ENCODE measurements around the gene CFAP46. TPM values are rescaled to one million over a fixed set of nuclear protein-coding genes. Genes with fewer than 3 reads are reported as not detected.

The CFAP46 gene
- total and polyA plus RNA-seq, 10 of the 15 experiments (the other 5 are each of a cell fraction or from before 2014, with no cell fraction given), result 0.01 to 0.18 (median 0.03) TPM; not detected in 7

DNA sequence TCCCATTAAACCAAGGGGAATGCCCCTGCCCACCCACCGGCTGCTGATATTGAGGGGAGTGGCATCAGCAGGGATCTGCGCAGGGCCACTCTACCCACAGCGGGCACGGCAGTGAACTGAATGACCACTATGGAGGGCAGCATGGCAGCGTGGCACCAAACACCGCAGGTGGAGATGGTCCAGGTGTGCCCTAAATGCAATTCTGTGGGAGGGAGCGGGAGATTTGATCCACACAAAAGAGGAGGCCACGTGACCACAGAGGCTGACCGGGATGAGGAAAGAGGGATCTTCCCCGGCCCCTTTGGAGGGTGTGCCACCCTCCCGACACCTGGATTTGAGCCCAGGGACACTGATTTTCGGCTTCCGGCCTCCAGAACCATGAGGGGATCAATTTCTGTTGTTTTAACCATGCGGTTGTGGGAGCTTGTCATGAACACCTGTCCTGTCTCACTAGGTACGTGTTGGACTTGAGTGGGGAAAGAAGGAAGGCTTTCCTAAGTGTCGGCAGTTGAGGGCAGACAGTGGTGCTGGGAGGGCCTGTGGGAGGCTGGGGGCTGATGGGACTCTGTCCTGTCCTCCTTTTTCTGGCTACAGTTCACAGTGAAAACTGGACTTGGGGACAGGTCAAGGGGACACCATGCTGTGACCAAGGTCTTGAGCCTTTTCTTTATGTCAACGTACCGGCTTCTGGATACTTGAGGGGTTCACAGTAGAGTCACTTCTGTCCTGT is 66.1 kb downstream of the CFAP46 start (continued):
- no peak for TF ChIP-seq NFXL1 (IDR thresholded peaks at IDR 0.05; ENCODE audit: borderline replicate concordance)
- no peak for TF ChIP-seq NRF1 (conservative IDR thresholded peaks at IDR 0.05; ENCODE audit: low read depth, low read length)
- no peak for TF ChIP-seq IKZF1 (conservative IDR thresholded peaks at IDR 0.05)
- TF ChIP-seq NR2F1 (conservative IDR thresholded peaks at IDR 0.05), result no peak
- TF ChIP-seq NBN (IDR thresholded peaks at IDR 0.05), result no peak
- TF ChIP-seq, protein P1, sequence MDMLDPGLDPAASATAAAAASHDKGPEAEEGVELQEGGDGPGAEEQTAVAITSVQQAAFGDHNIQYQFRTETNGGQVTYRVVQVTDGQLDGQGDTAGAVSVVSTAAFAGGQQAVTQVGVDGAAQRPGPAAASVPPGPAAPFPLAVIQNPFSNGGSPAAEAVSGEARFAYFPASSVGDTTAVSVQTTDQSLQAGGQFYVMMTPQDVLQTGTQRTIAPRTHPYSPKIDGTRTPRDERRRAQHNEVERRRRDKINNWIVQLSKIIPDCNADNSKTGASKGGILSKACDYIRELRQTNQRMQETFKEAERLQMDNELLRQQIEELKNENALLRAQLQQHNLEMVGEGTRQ (IDR thresholded peaks at IDR 0.05; ENCODE audit: borderline replicate concordance, low read depth, low read length), result no peak
- no peak for TF ChIP-seq SMAD5 (IDR thresholded peaks at IDR 0.05; ENCODE audit: low read depth)

DNA sequence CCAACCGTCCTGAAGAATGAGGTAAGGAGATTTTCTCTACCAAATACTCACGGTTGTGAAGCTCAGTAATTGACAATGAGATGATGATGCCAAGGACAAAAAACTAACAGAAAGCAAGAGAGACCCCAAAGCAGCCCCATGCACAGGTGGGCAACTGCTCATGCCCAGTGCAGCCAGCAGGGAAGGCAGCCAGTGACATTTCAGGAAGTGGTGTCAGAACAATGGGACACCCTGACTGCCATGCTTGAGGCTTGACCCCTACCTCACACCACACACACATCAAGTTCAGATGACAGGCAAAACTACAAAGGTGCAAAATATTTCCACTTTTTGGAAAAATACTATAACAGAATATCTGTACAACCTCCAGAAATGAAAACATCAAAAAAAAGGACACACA is 66.9 kb downstream of the CFAP46 start:
- Histone ChIP-seq H3K4me3 (no peak overlapping the region), H3K9me3 (replicated peaks; ENCODE audit: control insufficient read depth, insufficient read depth, low read length) (no peaks in the 10 kb centered on the region), H3K4me2 (ENCODE audit: control insufficient read depth, insufficient read depth) (no peak overlapping the region), H4K20me1 (ENCODE audit: control insufficient read depth, insufficient read depth) (no peaks in the 10 kb centered on the region), H3K27ac (ENCODE audit: control insufficient read depth, insufficient read depth) (no peak overlapping the region), H2AFZ (ENCODE audit: control insufficient read depth, low read depth, low read length) (no peak overlapping the region), H3K27me3 (replicated peaks in 1 of 2; ENCODE audit: control insufficient read depth in 2 of 2, insufficient read depth in 2 of 2, low read length in 1 of 2) (no peaks in the 10 kb centered on the region), H3K9ac (ENCODE audit: control insufficient read depth, insufficient read depth, low read length) (no peak overlapping the region), H3K4me1 (ENCODE audit: control insufficient read depth, insufficient read depth, low read length) (no peaks in the 10 kb centered on the region), H3K36me3 (ENCODE audit: control insufficient read depth in 2 of 2, insufficient read depth in 2 of 2, low read length in 1 of 2) (no peaks in the 10 kb centered on the region), H3K79me2 (ENCODE audit: control insufficient read depth, insufficient read depth, low read length) (no peaks in the 10 kb centered on the region)
- 0% methylated on average over 2 of the region's 2 CpGs for WGBS (ENCODE audit: insufficient coverage, insufficient replicate concordance, low lambda C conversion rate, missing lambda C conversion rate)
- in situ Hi-C loops (cut with MboI) (no loop called here), intact Hi-C loops (cut with micrococcal nuclease; ENCODE audit: unreplicated experiment) (no loop called here)
- BruUV-seq (replicated peaks), result no TSS peak
- no peak for FAIRE-seq
- ATAC-seq, result no peak
- ChIA-PET SMC1A (ENCODE audit: uncharacterized antibody, unreplicated experiment) (no interaction called here), CTCF (no interaction called here), POLR2A (no interaction called here), RAD21 (ENCODE audit: unreplicated experiment) (no interaction called here)
- DNase-seq (ENCODE audit: low read depth, low spot score), result no peak
- TF ChIP-seq BMI1 (IDR thresholded peaks at IDR 0.05; ENCODE audit: borderline replicate concordance) (no peak), TCF7 (IDR thresholded peaks at IDR 0.05; ENCODE audit: borderline replicate concordance) (no peak), RUNX3 (IDR thresholded peaks at IDR 0.05; ENCODE audit: low read length) (no peak), NFIC (IDR thresholded peaks at IDR 0.05; ENCODE audit: low read depth, low read length) (no peak), HCFC1 (IDR thresholded peaks at IDR 0.05; ENCODE audit: low read length) (no peak), ZNF24 (IDR thresholded peaks at IDR 0.05) (no peak), ZNF274 (IDR thresholded peaks at IDR 0.05; ENCODE audit: insufficient read depth, insufficient read length) (no peak), IRF4 (IDR thresholded peaks at IDR 0.05; ENCODE audit: low read depth, low read length) (no peak), NR2F1 (conservative IDR thresholded peaks at IDR 0.05) (no peak), GABPA (IDR thresholded peaks at IDR 0.05; ENCODE audit: low read depth) (no peak), MTA2 (IDR thresholded peaks at IDR 0.05; ENCODE audit: low read depth) (no peak), KDM1A (IDR thresholded peaks at IDR 0.05; ENCODE audit: borderline replicate concordance) (no peak), TAF1 (IDR thresholded peaks at IDR 0.05; ENCODE audit: borderline replicate concordance, low read depth, low read length) (no peak), ZSCAN29 (IDR thresholded peaks at IDR 0.05) (no peak)
- TF ChIP-seq, protein P2, sequence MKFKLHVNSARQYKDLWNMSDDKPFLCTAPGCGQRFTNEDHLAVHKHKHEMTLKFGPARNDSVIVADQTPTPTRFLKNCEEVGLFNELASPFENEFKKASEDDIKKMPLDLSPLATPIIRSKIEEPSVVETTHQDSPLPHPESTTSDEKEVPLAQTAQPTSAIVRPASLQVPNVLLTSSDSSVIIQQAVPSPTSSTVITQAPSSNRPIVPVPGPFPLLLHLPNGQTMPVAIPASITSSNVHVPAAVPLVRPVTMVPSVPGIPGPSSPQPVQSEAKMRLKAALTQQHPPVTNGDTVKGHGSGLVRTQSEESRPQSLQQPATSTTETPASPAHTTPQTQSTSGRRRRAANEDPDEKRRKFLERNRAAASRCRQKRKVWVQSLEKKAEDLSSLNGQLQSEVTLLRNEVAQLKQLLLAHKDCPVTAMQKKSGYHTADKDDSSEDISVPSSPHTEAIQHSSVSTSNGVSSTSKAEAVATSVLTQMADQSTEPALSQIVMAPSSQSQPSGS (IDR thresholded peaks at IDR 0.05; ENCODE audit: low read length), result no peak
- TF ChIP-seq, protein P3, sequence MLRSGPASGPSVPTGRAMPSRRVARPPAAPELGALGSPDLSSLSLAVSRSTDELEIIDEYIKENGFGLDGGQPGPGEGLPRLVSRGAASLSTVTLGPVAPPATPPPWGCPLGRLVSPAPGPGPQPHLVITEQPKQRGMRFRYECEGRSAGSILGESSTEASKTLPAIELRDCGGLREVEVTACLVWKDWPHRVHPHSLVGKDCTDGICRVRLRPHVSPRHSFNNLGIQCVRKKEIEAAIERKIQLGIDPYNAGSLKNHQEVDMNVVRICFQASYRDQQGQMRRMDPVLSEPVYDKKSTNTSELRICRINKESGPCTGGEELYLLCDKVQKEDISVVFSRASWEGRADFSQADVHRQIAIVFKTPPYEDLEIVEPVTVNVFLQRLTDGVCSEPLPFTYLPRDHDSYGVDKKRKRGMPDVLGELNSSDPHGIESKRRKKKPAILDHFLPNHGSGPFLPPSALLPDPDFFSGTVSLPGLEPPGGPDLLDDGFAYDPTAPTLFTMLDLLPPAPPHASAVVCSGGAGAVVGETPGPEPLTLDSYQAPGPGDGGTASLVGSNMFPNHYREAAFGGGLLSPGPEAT (IDR thresholded peaks at IDR 0.05; ENCODE audit: low read depth), result no peak
